H9 (cell line): ENCODE results near the gene NDUFB2. TPM values are rescaled to one million over a fixed set of nuclear protein-coding genes. Genes with fewer than 3 reads are reported as not detected.

Experiments
- DNase-seq: peaks from one replicate; pipeline ENCODE4 v3.0.0-alpha.2; 2017
- H2AFZ ChIP-seq: one replicate; pipeline ENCODE4 v1.6.1; 2013; ENCODE audit warnings: mild to moderate bottlenecking, low read length, control low read depth, moderate library complexity
- H2AK5ac ChIP-seq: 2 replicates; pipeline ENCODE4 v1.6.1; 2013; ENCODE audit warnings: low read length, control low read depth, mixed read lengths; ENCODE audit not compliant: insufficient read length
- H2BK120ac ChIP-seq: one replicate; pipeline ENCODE4 v1.6.1; 2013; ENCODE audit warnings: low read depth, mild to moderate bottlenecking, low read length, control low read depth, inconsistent platforms; ENCODE audit not compliant: poor library complexity, severe bottlenecking
- H2BK12ac ChIP-seq: 2 replicates; pipeline ENCODE4 v1.6.1; 2013; ENCODE audit warnings: low read length, control low read depth, mixed read lengths, low read depth; ENCODE audit not compliant: insufficient read length
- H2BK15ac ChIP-seq: 2 replicates; pipeline ENCODE4 v1.6.1; 2013; ENCODE audit warnings: low read depth, low read length, control low read depth
- H2BK20ac ChIP-seq: one replicate; pipeline ENCODE4 v1.6.1; 2013; ENCODE audit warnings: low read depth, mild to moderate bottlenecking, low read length, control low read depth, inconsistent platforms; ENCODE audit not compliant: poor library complexity, severe bottlenecking
- H2BK5ac ChIP-seq: 2 replicates; pipeline ENCODE4 v1.6.1; 2013; ENCODE audit warnings: low read length, control low read depth, mixed read lengths; ENCODE audit not compliant: insufficient read length
- H3K14ac ChIP-seq: 2 replicates; pipeline ENCODE4 v1.6.1; 2013; ENCODE audit warnings: low read length, control low read depth; ENCODE audit not compliant: insufficient read depth
- H3K18ac ChIP-seq: 2 replicates; pipeline ENCODE4 v1.6.1; 2013; ENCODE audit warnings: low read depth, mild to moderate bottlenecking, mixed read lengths, low read length, control low read depth; ENCODE audit not compliant: insufficient read length
- H3K23ac ChIP-seq: 2 replicates; pipeline ENCODE4 v1.6.1; 2013; ENCODE audit warnings: low read length, control low read depth, mixed read lengths, low read depth; ENCODE audit not compliant: insufficient read length
- H3K23me2 ChIP-seq: 2 replicates; pipeline ENCODE4 v1.6.1; 2013; ENCODE audit warnings: low read depth, mild to moderate bottlenecking, mixed read lengths, low read length, control low read depth; ENCODE audit not compliant: insufficient read length, poor library complexity, severe bottlenecking
- H3K27ac ChIP-seq: 2 replicates; pipeline ENCODE4 v1.5.1; 2013; ENCODE audit warnings: low read length, control low read depth, mixed read lengths, low read depth; ENCODE audit not compliant: insufficient read length
- H3K27me3 ChIP-seq: 2 replicates; pipeline ENCODE4 v1.6.1; 2013; ENCODE audit warnings: low read length, control low read depth, inconsistent platforms; ENCODE audit not compliant: insufficient read depth
- H3K4ac ChIP-seq: 2 replicates; pipeline ENCODE4 v1.6.1; 2013; ENCODE audit warnings: low read depth, mild to moderate bottlenecking, control low read depth, inconsistent platforms, low read length, moderate library complexity
- H3K4me1 ChIP-seq: 2 replicates; pipeline ENCODE4 v1.6.1; 2013; ENCODE audit warnings: low read length, control low read depth, inconsistent platforms; ENCODE audit not compliant: insufficient read depth
- H3K4me2 ChIP-seq: 2 replicates; pipeline ENCODE4 v1.6.1; 2013; ENCODE audit warnings: low read length, control low read depth, mixed read lengths; ENCODE audit not compliant: insufficient read length, insufficient read depth
- H3K56ac ChIP-seq: 2 replicates; pipeline ENCODE4 v1.6.1; 2013; ENCODE audit warnings: low read depth, mild to moderate bottlenecking, mixed read lengths, low read length, control low read depth; ENCODE audit not compliant: insufficient read length
- H3K79me1 ChIP-seq: 2 replicates; pipeline ENCODE4 v1.6.1; 2013; ENCODE audit warnings: low read depth, mild to moderate bottlenecking, moderate library complexity, low read length, control low read depth, inconsistent platforms; ENCODE audit not compliant: insufficient read depth, poor library complexity, severe bottlenecking
- H3K79me2 ChIP-seq: 2 replicates; pipeline ENCODE4 v1.6.1; 2013; ENCODE audit warnings: low read length, control low read depth, inconsistent platforms; ENCODE audit not compliant: insufficient read depth
- H3K9ac ChIP-seq: 2 replicates; pipeline ENCODE4 v1.6.1; 2013; ENCODE audit warnings: low read length, control low read depth, mixed read lengths; ENCODE audit not compliant: insufficient read length; ENCODE audit errors: extremely low read depth
- H3K9me3 ChIP-seq: one replicate; pipeline ENCODE4 v1.6.1; 2013; ENCODE audit warnings: low read depth, low read length, inconsistent platforms; ENCODE audit not compliant: control insufficient read depth
- H3T11ph ChIP-seq: one replicate; pipeline ENCODE4 v1.6.1; 2013; ENCODE audit warnings: mild to moderate bottlenecking, low read length, control low read depth, inconsistent platforms
- H4K20me1 ChIP-seq: one replicate; pipeline ENCODE4 v1.6.1; 2013; ENCODE audit not compliant: control insufficient read depth, insufficient read length, insufficient read depth
- H4K5ac ChIP-seq: 2 replicates; pipeline ENCODE4 v1.6.1; 2013; ENCODE audit warnings: low read depth, mild to moderate bottlenecking, mixed read lengths, low read length, control low read depth; ENCODE audit not compliant: insufficient read length
- H4K8ac ChIP-seq: replicated peaks from 2 replicates; pipeline ENCODE4 v1.6.1; 2013; ENCODE audit warnings: low read length, control low read depth, mixed read lengths, low read depth; ENCODE audit not compliant: insufficient read length
- H4K91ac ChIP-seq: 2 replicates; pipeline ENCODE4 v1.6.1; 2013; ENCODE audit warnings: low read depth, mild to moderate bottlenecking, moderate library complexity, mixed read lengths, low read length, control low read depth; ENCODE audit not compliant: insufficient read length
- H3K27ac Mint-ChIP-seq, 3 experiments: 2 replicates in 2 of 3; 3 replicates in 1 of 3; pipeline ENCODE4 v1.8.0; 2020 to 2021; ENCODE audit warnings: mixed read lengths in 3 of 3, mild to moderate bottlenecking in 1 of 3, moderate library complexity in 1 of 3
- H3K27me3 Mint-ChIP-seq: 2 replicates; pipeline ENCODE4 v1.8.0; 2021; ENCODE audit warnings: low read depth, mild to moderate bottlenecking, moderate library complexity, mixed read lengths
- H3K36me3 Mint-ChIP-seq, 3 experiments: 2 replicates in 2 of 3; 3 replicates in 1 of 3; pipeline ENCODE4 v1.8.0; 2020 to 2021; ENCODE audit warnings: low read depth in 3 of 3, mixed read lengths in 3 of 3; ENCODE audit not compliant: insufficient read depth in 1 of 3
- H3K4me1 Mint-ChIP-seq, 2 experiments: 2 replicates each; pipeline ENCODE4 v1.8.0; 2020; ENCODE audit warnings: mixed read lengths in 2 of 2
- H3K4me3 Mint-ChIP-seq, 2 experiments: 2 replicates in 1 of 2; 3 replicates in 1 of 2; pipeline ENCODE4 v1.8.0; 2020 to 2021; ENCODE audit warnings: mild to moderate bottlenecking in 2 of 2, mixed read lengths in 2 of 2, moderate library complexity in 1 of 2
- H3K9me3 Mint-ChIP-seq, 2 experiments: 2 replicates in 1 of 2; 3 replicates in 1 of 2; pipeline ENCODE4 v1.8.0; 2020; ENCODE audit warnings: mild to moderate bottlenecking in 2 of 2, mixed read lengths in 2 of 2, moderate library complexity in 1 of 2
- CTCF ChIP-seq: fragments of 200-600 bp; sonication (generic); conservative IDR thresholded peaks from 3 replicates; pipeline ENCODE4 v1.8.0; 2021; ENCODE audit warnings: antibody characterized with exemption, mild to moderate bottlenecking
- WGBS: extraction: QIAGEN DNeasy Blood & Tissue Kit; methylation state at CpG from one replicate; pipeline ENCODE4 v1.1.7; 2013; ENCODE audit warnings: missing lambda C conversion rate, low lambda C conversion rate, mixed read lengths; ENCODE audit not compliant: insufficient read length; ENCODE audit errors: extremely low coverage; 5-methylcytosine and 5-hydroxymethylcytosine counted together
- total RNA-seq: library from RNA; stranded (reverse); gene quantifications from 2 replicates; pipeline ENCODE4 v1.2.1, GENCODE V29; 2021

Gene NDUFB2
- total RNA-seq, 1 experiment from 2014 or later, result 177 TPM

- Histone ChIP-seq H3K79me1 (no peaks in the 10 kb centered on the region), H2BK120ac (no peak overlapping the region), H2AFZ (no peak overlapping the region), H3K23ac (no peak overlapping the region), H4K91ac (peak overlapping the region; percentile 27), H2BK20ac (no peak overlapping the region), H2BK15ac (no peak overlapping the region), H2AK5ac (no peak overlapping the region), H3K27ac (no peak overlapping the region), H3K9ac (no peak overlapping the region), H2BK5ac (no peak overlapping the region), H3T11ph (no peak overlapping the region), H3K23me2 (peaks cover 4% of the 10 kb centered on the region), H3K27me3 (no peaks in the 10 kb centered on the region; the same call in 1 of the 2 replicates), H3K4me1 (no peaks in the 10 kb centered on the region), H4K20me1 (no peaks in the 10 kb centered on the region), H2BK12ac (no peak overlapping the region), H4K8ac (no peak overlapping the region), H4K5ac (no peak overlapping the region), H3K4me2 (no peak overlapping the region), H3K79me2 (no peaks in the 10 kb centered on the region), H3K4ac (no peak overlapping the region), H3K18ac (no peak overlapping the region), H3K9me3 (no peaks in the 10 kb centered on the region), H3K14ac (no peak overlapping the region; the same call in 1 of the 2 replicates), H3K56ac (no peak overlapping the region)
- no peaks in the 10 kb centered on the region for H3K9me3 Mint-ChIP-seq
- H3K27me3 Mint-ChIP-seq, result peaks cover 3% of the 10 kb centered on the region; the same call in 1 of the 2 replicates
- no CpG with 5 or more reads among the region's 20 CpGs for WGBS
- H3K27ac Mint-ChIP-seq, result peak overlapping the region in 1 of 3 experiments; percentile 58; a peak in 2 of 7 replicates
- DNase-seq, result no peak
- TF ChIP-seq CTCF, result no peak
- peaks cover 1 to 27% (median 10%) of the 10 kb centered on the region in 3 experiments; a peak in 6 of 7 replicates for H3K36me3 Mint-ChIP-seq
- peaks cover 7 to 10% of the 10 kb centered on the region in 2 experiments for H3K4me1 Mint-ChIP-seq
- no peak overlapping the region; a peak in 1 of 5 replicates for H3K4me3 Mint-ChIP-seq
Observed at GRCh38 chr7:140678081-140678815, 18.3 kb upstream of the NDUFB2 start.
